NCI-H1694 treated with DMSO at 0.1 percent for 48 hours (cell line): Measurements from ENCODE around the gene MMP17.
A peak's percentile ranks its signal among the peaks of the same experiment; 100 is the strongest.
"Not testable (repeated sequence)": the region's sequence is repeated elsewhere in the genome, so short reads cannot be mapped to it uniquely, and the experiment has no call there.

ENCODE experiments used
- DNase-seq: peaks from one replicate; lab custom pipeline; 2025; lab: John Stamatoyannopoulos, UW

MMP17 gene

DNA sequence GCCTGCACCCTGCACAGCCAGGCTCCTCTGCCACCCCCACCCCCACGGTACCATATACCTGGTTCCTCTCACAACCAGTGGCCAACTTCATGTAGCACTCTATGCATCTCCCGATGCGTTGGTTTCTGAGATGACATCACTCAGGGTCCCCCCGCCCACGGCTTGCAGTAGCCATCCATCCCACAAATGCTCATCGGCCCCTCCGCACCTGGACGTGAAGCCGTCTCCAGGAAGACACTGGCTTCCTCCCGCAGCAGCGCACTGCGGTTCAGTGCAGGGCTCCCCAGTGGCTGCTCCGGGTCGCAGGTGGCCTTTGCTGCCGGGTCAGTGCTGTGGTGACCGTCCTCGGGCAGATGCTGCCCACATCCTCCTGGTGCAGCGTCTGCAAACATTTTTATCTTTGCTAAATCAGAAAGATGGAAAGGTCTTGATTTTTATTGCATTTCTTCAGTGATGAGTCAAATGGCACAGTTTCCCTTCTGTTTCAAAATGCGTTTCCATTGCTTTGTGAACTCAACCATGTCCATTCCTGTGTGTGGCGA lies 27.5 kb upstream of the MMP17 start:
- no peak for DNase-seq

DNA sequence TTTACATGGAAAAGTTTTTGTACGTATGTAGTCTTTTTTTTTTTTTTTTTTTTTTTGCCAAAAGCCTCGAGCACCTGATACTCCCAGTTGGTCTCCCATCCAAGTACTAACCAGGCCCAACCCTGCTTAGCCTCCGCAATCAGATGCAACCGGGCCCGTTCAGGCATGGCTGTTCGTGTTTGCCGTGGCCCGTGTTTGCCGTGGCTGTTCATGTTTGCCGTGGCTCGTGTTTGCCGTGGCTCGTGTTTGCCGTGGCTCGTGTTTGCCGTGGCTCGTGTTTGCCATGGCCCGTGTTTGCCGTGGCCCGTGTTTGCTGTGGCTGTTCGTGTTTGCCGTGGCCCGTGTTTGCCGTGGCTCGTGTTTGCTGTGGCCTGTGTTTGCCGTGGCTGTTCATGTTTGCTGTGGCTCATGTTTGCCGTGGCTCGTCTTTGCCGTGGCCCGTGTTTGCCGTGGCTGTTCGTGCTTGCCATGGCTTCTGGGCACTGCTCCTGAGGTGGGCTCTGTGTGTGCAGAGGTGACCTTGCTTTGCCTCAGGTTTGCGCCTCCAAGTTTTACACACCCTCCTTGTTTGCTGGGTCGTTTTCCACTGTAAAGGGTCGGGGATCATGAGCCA lies 26.8 kb upstream of the MMP17 start:
- no peak for DNase-seq

DNA sequence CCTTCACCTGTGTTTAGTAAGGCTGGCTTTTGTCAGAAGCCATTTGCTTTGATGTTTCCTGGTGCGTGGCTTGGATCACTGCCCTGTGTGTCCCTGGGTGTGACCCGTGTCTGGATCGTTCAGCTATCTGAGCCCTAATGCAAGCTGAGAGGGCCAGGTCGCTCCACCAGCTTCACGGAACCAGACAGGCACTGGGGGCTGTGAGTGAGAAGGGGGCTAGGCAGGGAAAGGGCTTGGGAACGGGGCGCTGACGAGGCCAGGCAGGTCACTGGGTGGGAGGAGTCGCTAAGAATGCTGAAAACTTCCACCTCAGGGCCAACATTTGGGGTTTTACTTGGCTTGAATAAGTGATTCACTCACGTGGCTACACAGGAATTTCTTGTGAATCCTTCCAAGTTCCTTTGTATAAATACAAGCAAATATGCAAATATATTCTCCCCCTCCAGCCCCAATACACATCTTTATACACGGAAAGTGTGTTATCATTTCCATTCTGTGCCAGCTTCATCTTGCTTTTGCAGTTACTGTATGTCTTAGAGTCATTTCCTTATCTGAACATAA lies 24.2 kb upstream of the MMP17 start:
- no peak for DNase-seq

GRCh38 chr12:131805421-131805820 lies 22.8 kb upstream of the MMP17 start:
- no peak for DNase-seq

GRCh38 chr12:131806674-131807073 lies 21.5 kb upstream of the MMP17 start:
- no peak for DNase-seq

DNA sequence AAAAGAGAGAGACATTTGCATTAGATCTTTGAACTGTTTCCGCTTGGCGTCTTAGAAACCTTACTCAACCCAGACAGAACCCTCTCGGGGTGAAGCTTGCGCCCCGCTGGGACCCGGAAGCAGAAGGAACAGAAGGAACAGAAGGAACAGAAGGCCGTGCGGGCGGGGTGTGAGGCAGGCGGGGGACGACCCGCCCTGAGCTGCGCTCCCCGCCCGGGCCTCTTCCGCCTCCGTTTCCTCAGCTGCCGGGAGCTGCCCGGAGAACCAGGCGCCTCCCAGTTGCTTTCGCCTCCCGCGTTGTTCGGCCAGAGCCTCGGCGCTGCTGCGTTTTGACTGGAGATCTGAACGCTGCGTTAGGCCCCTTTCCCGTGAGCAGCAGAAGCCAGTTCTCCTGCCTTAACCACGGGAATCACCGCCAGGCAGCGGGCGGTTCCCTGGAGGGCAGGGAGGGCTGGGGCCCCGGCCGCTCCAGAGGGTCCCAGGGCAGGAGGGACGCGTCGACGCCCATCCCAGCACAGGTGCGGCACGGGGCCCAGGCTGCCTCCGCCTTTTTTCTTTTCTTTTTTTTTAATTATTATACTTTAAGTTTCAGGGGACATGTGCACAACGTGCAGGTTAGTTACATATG lies 19.3 kb upstream of the MMP17 start:
- no peak for DNase-seq

GRCh38 chr12:131809476-131810254 lies 18.5 kb upstream of the MMP17 start:
- DNase-seq: not testable (repeated sequence)

DNA sequence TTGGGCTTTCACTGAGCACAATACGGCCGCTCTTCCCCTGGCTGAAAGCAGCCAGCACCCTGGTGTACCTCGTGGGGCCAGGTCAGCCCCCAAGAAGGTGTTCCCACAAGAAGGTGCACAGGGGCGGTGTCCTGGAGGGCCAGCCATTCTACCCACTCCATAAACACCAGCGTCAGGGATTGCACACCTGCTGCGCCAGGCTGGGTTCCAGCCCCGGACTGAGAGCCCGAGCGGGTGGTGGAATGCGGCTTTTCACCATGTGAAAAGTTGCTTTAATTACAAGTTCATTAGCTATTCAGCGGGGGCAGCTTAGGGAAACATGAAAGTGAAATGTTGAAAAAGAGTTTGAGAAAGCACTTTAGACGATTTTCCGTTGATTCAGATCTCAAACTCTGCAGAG lies 17.5 kb upstream of the MMP17 start:
- DNase-seq: no peak

DNA sequence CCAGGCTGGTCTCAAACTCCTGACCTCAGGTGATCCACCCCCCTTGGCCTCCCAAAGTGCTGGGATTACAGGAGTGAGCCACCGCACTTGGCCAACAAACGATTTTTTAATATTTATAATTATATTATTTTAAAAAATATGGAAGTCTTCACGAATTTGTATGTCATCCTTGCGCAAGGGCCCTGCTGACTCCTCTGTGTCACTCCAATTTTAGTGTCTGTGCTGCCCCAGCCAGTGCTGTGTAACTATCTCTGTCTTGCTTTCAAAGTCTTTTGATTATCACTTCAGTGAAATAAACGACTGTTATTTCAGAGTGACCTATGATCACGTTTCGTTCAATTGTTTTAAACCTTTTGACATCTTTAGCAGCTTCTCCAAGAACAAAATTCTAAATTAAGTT lies 13.1 kb upstream of the MMP17 start:
- DNase-seq: no peak

GRCh38 chr12:131816495-131816894 lies 11.7 kb upstream of the MMP17 start:
- DNase-seq: no peak

DNA sequence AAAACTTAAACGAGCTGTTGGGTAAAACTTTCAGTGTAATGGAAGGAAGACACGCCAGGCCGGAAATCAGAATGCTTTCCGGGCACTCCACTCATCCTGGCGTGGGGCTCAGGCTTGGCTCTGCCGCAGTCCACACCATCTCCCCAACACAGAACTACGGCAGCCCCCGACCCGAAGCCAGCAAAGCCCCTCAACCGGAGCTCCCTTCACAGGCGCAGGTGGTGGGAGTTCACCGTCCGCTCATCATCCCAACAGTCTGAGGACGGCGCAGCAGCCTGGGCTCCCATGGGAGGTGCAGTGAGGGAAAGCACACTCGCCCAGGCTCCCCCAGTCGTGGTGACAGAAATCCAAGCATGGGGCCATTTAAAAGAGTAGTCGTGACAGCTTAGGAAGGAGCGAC lies 11.0 kb upstream of the MMP17 start:
- no peak for DNase-seq

DNA sequence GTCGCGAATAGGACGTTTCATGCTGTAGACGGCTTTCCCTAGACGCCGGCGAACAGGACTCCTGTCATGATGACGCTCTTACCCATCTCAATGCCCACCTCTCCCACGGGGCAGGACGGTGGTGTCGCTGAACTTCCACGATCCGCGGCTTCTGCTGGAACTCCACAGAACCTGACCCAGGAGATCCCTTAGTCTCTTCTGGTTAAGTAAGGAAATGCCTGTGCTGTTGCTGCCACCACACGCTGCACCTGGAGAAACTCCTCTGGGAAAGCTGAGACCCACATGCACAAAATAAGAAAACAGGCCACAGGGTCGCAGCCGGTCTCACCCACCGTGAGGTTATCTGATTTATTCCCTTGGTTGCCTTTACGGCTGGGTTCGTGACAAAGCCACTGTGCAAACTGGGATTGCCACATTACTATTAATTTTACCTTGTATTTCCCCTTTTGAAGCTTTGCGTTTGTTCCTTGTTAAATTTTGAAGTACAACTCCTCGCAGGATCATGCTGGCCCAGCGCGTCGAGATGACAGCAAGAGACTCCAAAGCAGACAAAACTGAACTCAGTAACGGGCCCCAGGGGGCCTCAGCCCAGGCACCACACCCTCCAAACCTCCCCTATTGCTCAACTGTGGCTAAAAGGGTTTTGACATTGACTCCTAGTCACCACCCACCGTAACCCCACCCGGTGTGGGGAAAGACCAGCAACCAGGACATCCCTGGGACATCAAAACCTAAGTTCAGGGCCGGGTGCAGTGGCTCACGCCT lies 9.2 kb upstream of the MMP17 start:
- DNase-seq: no peak

- DNase-seq: no peak
Measured at GRCh38 chr12:131824450-131824849, 3.7 kb upstream of the MMP17 start.

- DNase-seq: no peak
Measured at GRCh38 chr12:131825146-131825892, 2.9 kb upstream of the MMP17 start.

- no peak for DNase-seq
Measured at GRCh38 chr12:131826097-131826928, 1.9 kb upstream of the MMP17 start.

GRCh38 chr12:131828671-131829355 lies 620 bp downstream of the MMP17 start:
- DNase-seq: no peak

DNA sequence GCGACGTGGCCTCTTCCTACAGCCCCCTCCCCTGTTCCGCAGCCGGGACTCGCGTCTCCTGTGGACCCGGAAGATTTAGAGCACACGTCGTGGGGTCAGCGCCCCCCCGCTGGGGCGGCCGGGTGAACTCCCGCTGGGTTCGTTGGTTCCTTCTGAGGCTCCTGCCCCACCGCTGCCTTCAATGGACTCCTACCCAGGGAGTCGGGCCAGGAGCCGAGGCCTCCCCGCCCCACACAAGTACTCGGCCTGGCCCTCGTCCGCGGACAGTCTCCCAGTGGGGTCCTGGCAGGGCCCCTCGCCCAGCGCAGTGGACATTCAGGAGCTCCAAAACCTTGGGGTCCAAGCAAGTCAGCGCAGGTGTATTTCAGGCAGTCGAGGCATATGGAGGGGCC lies 1.2 kb downstream of the MMP17 start:
- DNase-seq: no peak

- DNase-seq: no peak
Measured at GRCh38 chr12:131829791-131830334, 1.7 kb downstream of the MMP17 start.

DNA sequence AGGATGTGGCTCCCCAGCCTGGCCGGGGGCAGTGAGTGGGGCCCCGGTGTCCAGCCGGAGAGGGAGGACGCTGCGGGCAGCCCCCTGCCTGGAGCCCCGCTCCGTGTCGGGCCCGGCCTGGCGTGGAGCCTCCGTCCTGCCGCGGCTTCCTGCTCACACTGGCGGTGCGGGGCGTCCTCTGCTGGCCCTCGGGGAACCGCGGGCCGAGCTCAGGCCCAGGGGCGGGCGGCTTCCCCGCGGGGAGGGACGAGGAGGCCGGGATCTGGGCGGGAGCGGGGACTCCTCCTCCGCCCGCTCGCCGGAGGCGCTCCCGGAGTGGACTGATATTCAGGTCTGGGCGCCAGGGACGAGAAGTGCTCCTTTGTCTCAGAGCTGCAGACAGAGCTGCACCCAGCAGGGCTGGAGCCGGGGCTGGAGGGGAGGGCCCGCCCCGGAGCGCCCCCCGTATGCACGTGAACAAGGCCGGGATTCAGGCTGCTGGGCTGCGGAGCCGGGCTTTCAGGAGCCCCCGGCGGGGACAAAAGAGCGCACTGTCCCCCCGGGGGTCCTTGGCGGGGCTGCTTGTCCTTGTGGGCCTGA lies 2.2 kb downstream of the MMP17 start:
- peak; percentile 22 for DNase-seq
